Smooth muscle cell (in vitro differentiated cells): ENCODE measurements around the gene TLK2. TPM values are rescaled to one million over a fixed set of nuclear protein-coding genes. Genes with fewer than 3 reads are reported as not detected.
A peak's percentile ranks its signal among the peaks of the same experiment; 100 is the strongest.

ENCODE experiments used
- DNase-seq: peaks from one replicate; lab custom pipeline; 2025; ENCODE audit not compliant: unreplicated experiment; lab: John Stamatoyannopoulos, UW
- H2AFZ ChIP-seq: fragments of 200-600 bp; sonication (generic); 2 replicates; pipeline ENCODE4 v1.6.0; 2016; ENCODE audit warnings: antibody characterized with exemption, low read depth, mild to moderate bottlenecking
- H3F3A ChIP-seq: fragments of 200-600 bp; sonication (generic); 2 replicates; pipeline ENCODE4 v1.6.0; 2017; ENCODE audit warnings: antibody characterized with exemption, low read depth
- H3K27ac ChIP-seq: fragments of 200-600 bp; sonication (generic); 2 replicates; pipeline ENCODE4 v1.5.1; 2016; ENCODE audit warnings: low read depth, mild to moderate bottlenecking
- H3K27me3 ChIP-seq: fragments of 200-600 bp; sonication (generic); 2 replicates; pipeline ENCODE4 v1.6.1; 2016; ENCODE audit warnings: low read depth, mild to moderate bottlenecking
- H3K36me3 ChIP-seq: fragments of 200-600 bp; sonication (generic); 2 replicates; pipeline ENCODE4 v1.5.1; 2016; ENCODE audit warnings: low read depth
- H3K4me1 ChIP-seq: fragments of 200-600 bp; sonication (generic); 2 replicates; pipeline ENCODE4 v1.5.1; 2016; ENCODE audit warnings: low read depth
- H3K4me2 ChIP-seq: fragments of 200-600 bp; sonication (generic); 2 replicates; pipeline ENCODE4 v1.6.0; 2016; ENCODE audit warnings: mild to moderate bottlenecking
- H3K4me3 ChIP-seq: fragments of 200-600 bp; sonication (generic); 2 replicates; pipeline ENCODE4 v1.5.1; 2016; ENCODE audit warnings: mild to moderate bottlenecking
- H3K79me2 ChIP-seq: fragments of 200-600 bp; sonication (generic); 2 replicates; pipeline ENCODE4 v1.6.0; 2016; ENCODE audit warnings: low read depth, mild to moderate bottlenecking
- H3K9ac ChIP-seq: fragments of 200-600 bp; sonication (generic); 2 replicates; pipeline ENCODE4 v1.6.0; 2016; ENCODE audit warnings: low read depth
- H3K9me3 ChIP-seq: fragments of 200-600 bp; sonication (generic); replicated peaks from 2 replicates; pipeline ENCODE4 v1.5.1; 2016; ENCODE audit warnings: low read depth
- H4K20me1 ChIP-seq: fragments of 200-600 bp; sonication (generic); 2 replicates; pipeline ENCODE4 v1.6.0; 2016; ENCODE audit warnings: low read depth
- WGBS: methylation state at CpG from one replicate; pipeline ENCODE4 v1.1.7; 2016; ENCODE audit warnings: low lambda C conversion rate; 5-methylcytosine and 5-hydroxymethylcytosine counted together
- polyA plus RNA-seq: library from polyadenylated mRNA; unstranded; fragments of >200 nt; fragmentation: Nextera tagmentation; extraction: Ambion mirVana; gene quantifications from 2 replicates; pipeline ENCODE4 v1.2.1, GENCODE V29; 2016
- total RNA-seq: library from RNA; depleted of rRNA; stranded (reverse); fragments of >200 nt; gene quantifications from 2 replicates; pipeline ENCODE4 v1.2.3, GENCODE V29; 2014
- TF ChIP-seq, protein P1 (sequence below): fragments of 200-600 bp; sonication (generic); IDR thresholded peaks from 2 replicates; pipeline ENCODE4 v1.5.1; 2017; ENCODE audit warnings: borderline replicate concordance, mild to moderate bottlenecking, antibody characterized with exemption; ENCODE audit not compliant: insufficient read depth, poor library complexity, severe bottlenecking

The TLK2 gene
- total and polyA plus RNA-seq, 2 experiments from 2014 or later = 15.9 to 29.2 TPM

DNA sequence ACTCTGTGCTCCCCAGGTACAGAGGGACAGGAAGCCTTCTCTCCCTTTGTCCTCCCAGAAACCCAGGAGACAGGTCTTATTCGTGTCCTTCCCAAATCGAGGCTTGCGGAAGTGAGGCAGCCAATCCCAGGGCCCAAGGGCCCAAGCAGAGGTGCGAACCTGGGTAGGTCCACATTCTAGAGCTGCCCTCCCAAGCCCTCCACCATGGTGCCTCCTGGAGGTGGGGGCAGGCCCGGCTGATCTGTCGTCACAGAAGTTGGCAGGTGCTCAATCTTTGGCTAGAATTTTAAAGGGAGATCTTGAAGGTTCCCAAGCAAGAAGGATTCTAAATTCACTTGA is 170.3 kb downstream of the TLK2 start:
- peaks cover 16% of the 10 kb centered on the region for H3K4me1 ChIP-seq
- H3K4me3 ChIP-seq = no peak overlapping the region
- H4K20me1 ChIP-seq = peaks cover 100% of the 10 kb centered on the region
- TF ChIP-seq, protein P1, sequence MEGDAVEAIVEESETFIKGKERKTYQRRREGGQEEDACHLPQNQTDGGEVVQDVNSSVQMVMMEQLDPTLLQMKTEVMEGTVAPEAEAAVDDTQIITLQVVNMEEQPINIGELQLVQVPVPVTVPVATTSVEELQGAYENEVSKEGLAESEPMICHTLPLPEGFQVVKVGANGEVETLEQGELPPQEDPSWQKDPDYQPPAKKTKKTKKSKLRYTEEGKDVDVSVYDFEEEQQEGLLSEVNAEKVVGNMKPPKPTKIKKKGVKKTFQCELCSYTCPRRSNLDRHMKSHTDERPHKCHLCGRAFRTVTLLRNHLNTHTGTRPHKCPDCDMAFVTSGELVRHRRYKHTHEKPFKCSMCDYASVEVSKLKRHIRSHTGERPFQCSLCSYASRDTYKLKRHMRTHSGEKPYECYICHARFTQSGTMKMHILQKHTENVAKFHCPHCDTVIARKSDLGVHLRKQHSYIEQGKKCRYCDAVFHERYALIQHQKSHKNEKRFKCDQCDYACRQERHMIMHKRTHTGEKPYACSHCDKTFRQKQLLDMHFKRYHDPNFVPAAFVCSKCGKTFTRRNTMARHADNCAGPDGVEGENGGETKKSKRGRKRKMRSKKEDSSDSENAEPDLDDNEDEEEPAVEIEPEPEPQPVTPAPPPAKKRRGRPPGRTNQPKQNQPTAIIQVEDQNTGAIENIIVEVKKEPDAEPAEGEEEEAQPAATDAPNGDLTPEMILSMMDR = no peak
- WGBS = 92% methylated on average over 6 of the region's 6 CpGs
- H3K4me2 ChIP-seq = no peak overlapping the region
- H2AFZ ChIP-seq = no peak overlapping the region
- no peaks in the 10 kb centered on the region for H3K9me3 ChIP-seq
- no peak overlapping the region for H3K9ac ChIP-seq
- H3K27me3 ChIP-seq = no peaks in the 10 kb centered on the region
- no peak for DNase-seq
- no peaks in the 10 kb centered on the region for H3K36me3 ChIP-seq
- H3K79me2 ChIP-seq = peaks cover 78% of the 10 kb centered on the region
- peaks cover 21% of the 10 kb centered on the region for H3F3A ChIP-seq
- no peak overlapping the region for H3K27ac ChIP-seq

DNA sequence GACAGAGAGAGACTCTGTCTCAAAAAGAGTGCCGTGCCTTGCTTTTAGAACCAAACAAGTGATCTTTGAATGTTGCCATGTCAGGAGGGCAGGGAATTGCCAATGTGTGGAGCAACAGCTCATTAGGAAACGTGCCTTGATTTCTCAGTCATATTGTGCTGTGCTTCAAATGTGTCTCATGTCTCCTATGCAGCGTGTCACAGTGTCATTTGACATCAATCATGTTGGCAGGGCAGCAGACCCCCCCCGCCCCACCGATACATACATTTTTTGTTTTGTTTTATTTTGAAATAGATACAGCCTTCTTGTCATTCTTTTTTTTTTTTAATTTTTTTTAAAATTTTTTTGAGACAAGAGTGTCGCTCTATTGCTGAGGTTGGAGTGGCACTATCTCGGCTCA is 170.9 kb downstream of the TLK2 start:
- no peaks in the 10 kb centered on the region for H3K27me3 ChIP-seq
- 95% methylated on average over 7 of the region's 7 CpGs for WGBS
- peaks cover 23% of the 10 kb centered on the region for H3K4me1 ChIP-seq
- no peak overlapping the region for H2AFZ ChIP-seq
- H3F3A ChIP-seq = peaks cover 21% of the 10 kb centered on the region
- no peak for DNase-seq
- TF ChIP-seq, protein P1 = no peak
- H3K79me2 ChIP-seq = peaks cover 72% of the 10 kb centered on the region
- H3K4me3 ChIP-seq = no peak overlapping the region
- no peak overlapping the region for H3K27ac ChIP-seq
- H3K4me2 ChIP-seq = no peak overlapping the region
- no peaks in the 10 kb centered on the region for H3K9me3 ChIP-seq
- peaks cover 100% of the 10 kb centered on the region for H4K20me1 ChIP-seq
- H3K36me3 ChIP-seq = no peaks in the 10 kb centered on the region
- no peak overlapping the region for H3K9ac ChIP-seq

DNA sequence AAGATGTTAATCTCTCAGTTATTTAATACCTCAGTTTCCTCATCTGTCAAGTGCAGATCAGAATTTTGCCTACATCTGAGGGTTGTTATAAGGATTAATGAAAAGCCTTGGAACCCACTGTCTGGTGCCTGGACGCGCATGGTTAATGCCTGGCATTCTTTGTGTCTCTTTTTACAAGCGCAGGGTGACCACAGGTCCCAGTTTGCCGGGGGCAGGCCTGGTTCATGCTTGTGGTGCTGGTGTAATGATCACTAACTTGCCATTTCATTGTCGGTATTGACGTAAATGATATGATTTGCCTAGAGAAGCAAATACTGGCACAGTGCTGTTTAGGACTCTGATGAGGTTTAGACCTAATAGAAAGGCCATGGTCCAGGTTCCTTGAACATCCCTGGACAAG is 172.0 kb downstream of the TLK2 start:
- Histone ChIP-seq H3K4me2 (peak overlapping the region; percentile 31), H4K20me1 (peaks cover 100% of the 10 kb centered on the region)
- WGBS = 38% methylated on average over 6 of the region's 6 CpGs

More for the DNA sequence above, 172.0 kb downstream of the TLK2 start:
- no peak overlapping the region for H3K9ac ChIP-seq
- no peaks in the 10 kb centered on the region for H3K27me3 ChIP-seq
- no peaks in the 10 kb centered on the region for H3K36me3 ChIP-seq
- H3K4me1 ChIP-seq = peaks cover 25% of the 10 kb centered on the region
- H3F3A ChIP-seq = peaks cover 21% of the 10 kb centered on the region
- H3K79me2 ChIP-seq = peaks cover 67% of the 10 kb centered on the region
- H2AFZ ChIP-seq = no peak overlapping the region
- peak overlapping the region; percentile 77 for H3K27ac ChIP-seq
- no peaks in the 10 kb centered on the region for H3K9me3 ChIP-seq
- TF ChIP-seq, protein P1 = no peak
- no peak for DNase-seq
- no peak overlapping the region for H3K4me3 ChIP-seq
